Skin of body (tissue), 2 donors: ENCODE measurements around the gene DAAM2. TPM values are rescaled to one million over a fixed set of nuclear protein-coding genes. Genes with fewer than 3 reads are reported as not detected.

Experiments used
- DNase-seq: peaks from one replicate; lab custom pipeline; 2025; lab: John Stamatoyannopoulos, UW
- total RNA-seq: library from RNA; depleted of rRNA; stranded (reverse); fragments of >200 nt; gene quantifications from one replicate; pipeline ENCODE4 v1.2.3, GENCODE V29; 2014

The DAAM2 gene
- total RNA-seq, 1 donor from 2014 or later, result 32.2 TPM

GRCh38 chr6:39907871-39908575 lies 115.8 kb downstream of the DAAM2 start:
- no peak for DNase-seq

- no peak for DNase-seq
These were observed 116.8 kb downstream of the DAAM2 start for GRCh38 chr6:39908838-39909583.

GRCh38 chr6:39909701-39910100 lies 117.5 kb downstream of the DAAM2 start:
- DNase-seq, result no peak

GRCh38 chr6:39910164-39910563 lies 118.0 kb downstream of the DAAM2 start:
- no peak for DNase-seq

GRCh38 chr6:39910744-39911143 lies 118.6 kb downstream of the DAAM2 start:
- no peak for DNase-seq

- no peak for DNase-seq
These were observed 119.4 kb downstream of the DAAM2 start for GRCh38 chr6:39911513-39912125.

- no peak for DNase-seq
These were observed 120.3 kb downstream of the DAAM2 start for GRCh38 chr6:39912446-39912845.

- DNase-seq, result no peak
These were observed 121.3 kb downstream of the DAAM2 start for GRCh38 chr6:39913391-39913916.

- DNase-seq, result no peak
These were observed 122.1 kb downstream of the DAAM2 start for GRCh38 chr6:39914239-39914638.

- no peak for DNase-seq
These were observed 123.7 kb downstream of the DAAM2 start for GRCh38 chr6:39915866-39916265.

GRCh38 chr6:39917329-39917728 lies 125.2 kb downstream of the DAAM2 start:
- DNase-seq, result no peak

GRCh38 chr6:39917981-39918380 lies 125.8 kb downstream of the DAAM2 start:
- DNase-seq, result no peak

- DNase-seq, result no peak
These were observed 126.7 kb downstream of the DAAM2 start for GRCh38 chr6:39918831-39919230.

GRCh38 chr6:39920157-39920556 lies 128.0 kb downstream of the DAAM2 start:
- no peak for DNase-seq

GRCh38 chr6:39922821-39923220 lies 130.6 kb downstream of the DAAM2 start:
- no peak for DNase-seq

GRCh38 chr6:39923394-39923793 lies 131.2 kb downstream of the DAAM2 start:
- no peak for DNase-seq

- no peak for DNase-seq
These were observed 131.7 kb downstream of the DAAM2 start for GRCh38 chr6:39923861-39924260.

GRCh38 chr6:39924283-39924682 lies 132.1 kb downstream of the DAAM2 start:
- no peak for DNase-seq

- no peak for DNase-seq
These were observed 133.2 kb downstream of the DAAM2 start for GRCh38 chr6:39925191-39925930.

GRCh38 chr6:39925931-39926290 lies 133.7 kb downstream of the DAAM2 start:
- DNase-seq, result no peak

GRCh38 chr6:39926668-39927067 lies 134.5 kb downstream of the DAAM2 start:
- DNase-seq, result no peak

- no peak for DNase-seq
These were observed 135.0 kb downstream of the DAAM2 start for GRCh38 chr6:39927159-39927558.
